NCI-H2171 (cell line): ENCODE data around the gene AGAP1.

Source experiments
- DNase-seq: peaks from one replicate; lab custom pipeline; 2025; lab: John Stamatoyannopoulos, UW

AGAP1 gene

DNA sequence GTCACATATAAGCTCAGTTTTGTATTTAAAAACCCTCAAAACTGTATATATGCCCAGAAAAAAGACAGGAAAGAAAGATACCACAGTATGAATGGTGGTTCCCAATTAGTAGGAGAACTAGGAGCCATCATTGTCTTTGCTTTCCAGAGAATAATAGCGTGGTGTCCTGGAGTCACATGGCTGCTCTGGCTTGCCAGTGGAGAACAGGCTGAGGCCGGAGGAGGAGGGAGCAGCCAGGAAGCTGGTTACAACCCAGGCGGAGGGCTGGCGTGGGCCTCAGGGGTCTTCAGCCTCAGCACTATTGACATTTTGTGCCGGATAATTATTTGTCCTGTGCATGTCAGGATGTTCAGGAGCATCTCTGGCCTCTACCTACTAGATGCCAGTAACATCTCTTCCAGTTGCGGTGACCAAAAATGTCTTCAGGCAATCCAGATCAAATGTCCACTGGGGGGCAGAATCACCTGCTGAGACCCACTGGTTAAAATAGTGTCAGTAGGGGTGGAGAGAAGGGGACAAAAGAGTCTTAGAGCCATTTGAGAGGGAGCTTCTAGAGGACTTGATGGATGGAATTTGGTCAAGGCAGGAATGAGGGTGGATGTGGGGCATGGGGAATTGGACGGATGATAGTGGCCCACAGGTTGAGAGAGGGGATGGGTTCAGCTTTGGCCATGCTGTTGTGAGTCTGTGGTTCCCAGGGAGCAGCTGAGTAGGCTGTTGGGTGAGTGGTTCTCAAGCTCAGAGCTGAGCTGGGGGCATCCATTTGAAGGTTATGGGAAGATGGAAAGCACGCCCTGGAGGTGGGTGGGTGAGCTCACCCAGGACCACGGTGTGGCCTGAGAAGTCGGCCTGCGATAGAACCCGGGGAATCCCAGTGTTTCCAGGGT, 144.9 kb downstream of the AGAP1 start:
- DNase-seq = no peak

DNA sequence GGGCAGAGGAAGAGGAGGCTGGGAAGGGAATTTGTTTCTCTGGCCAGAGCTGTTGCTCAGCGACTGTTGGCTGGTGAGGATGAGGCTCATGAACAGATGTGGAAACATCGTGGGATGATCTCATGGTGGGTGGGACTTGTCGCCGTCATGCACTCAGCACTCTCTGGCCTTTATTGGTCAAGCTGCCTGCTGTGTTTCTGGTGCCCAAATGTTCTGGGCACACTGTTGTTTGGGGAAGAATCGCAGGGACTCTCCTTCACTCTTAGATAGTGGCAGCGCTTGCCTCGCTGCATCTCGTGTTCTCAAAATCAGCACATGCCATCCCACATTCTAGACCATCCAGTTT, 145.6 kb downstream of the AGAP1 start:
- no peak for DNase-seq

DNA sequence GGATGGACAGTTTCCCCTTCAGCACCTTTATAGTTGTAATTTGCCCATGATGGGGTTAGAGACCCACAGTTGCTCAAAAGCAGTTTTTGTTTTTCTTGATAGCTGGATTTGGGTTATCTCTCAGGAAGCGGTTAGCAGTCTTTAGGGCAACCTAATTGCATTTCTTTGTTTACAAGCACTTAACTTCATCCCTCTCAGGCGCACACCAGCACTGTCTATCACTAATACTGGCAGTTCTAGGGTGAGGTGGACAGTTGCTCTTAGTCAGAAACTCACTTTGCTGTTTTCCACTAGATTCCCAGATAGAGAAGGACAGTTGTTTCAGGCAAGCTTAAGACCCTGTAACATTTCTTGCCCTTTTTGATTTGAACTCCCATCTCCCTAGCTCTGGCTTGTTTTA, 146.0 kb downstream of the AGAP1 start:
- DNase-seq = no peak

DNA sequence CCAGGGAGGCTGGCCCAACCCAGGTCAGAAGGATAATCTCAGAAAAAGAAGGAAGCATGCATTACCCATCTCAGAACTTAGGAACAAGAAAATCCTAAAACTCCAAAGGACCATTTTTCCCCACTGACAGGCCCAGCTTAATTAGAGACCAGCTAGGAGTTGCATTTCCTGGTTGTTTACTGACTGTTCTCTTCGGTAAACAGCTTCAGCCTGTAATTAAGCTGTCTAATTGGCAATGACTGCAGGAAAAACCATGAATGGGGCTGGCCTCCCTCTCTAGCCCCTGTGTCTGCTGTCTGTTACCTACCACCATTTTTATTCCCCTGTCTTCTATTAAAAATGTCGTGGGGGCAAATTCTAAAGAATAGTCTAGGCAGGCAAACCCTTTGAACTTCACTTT, 146.5 kb downstream of the AGAP1 start:
- no peak for DNase-seq

DNA sequence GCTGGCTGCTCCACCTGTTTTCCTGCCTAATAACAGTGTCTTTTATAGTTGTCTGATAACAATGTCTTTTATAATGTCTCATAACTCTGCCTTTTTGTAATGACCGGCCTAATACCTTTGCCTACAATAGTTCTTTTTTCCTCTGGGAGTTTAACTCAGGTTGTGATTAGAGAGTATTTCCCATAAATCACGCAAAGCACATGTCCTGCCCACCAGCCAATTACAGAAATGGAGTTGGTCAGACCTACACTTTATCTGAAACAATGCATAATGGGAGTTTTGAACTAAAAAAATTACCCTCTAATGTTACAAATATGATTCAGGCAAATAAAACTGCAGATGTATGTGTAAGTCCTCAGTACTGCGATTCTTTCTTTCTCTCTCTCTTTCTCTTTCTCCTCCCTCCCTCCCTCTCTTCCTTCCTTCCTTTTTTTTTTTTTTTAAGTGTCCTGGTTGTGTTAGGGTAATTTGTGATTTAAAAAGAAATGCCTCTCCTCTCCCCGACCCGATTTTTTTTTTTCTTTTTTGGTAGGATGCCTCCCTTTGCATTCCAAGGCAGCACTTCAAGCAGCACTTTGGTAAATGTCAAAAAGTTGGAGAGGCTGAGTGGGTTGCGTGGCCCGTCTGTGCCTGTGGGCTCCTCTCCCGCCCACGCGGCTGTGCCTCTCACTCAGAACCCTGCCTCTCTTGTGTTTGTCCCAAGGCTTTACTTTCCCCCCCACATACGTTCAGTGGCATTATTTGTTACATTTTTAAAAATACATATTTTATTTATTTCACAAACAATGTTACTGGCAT, 147.3 kb downstream of the AGAP1 start:
- no peak for DNase-seq

DNA sequence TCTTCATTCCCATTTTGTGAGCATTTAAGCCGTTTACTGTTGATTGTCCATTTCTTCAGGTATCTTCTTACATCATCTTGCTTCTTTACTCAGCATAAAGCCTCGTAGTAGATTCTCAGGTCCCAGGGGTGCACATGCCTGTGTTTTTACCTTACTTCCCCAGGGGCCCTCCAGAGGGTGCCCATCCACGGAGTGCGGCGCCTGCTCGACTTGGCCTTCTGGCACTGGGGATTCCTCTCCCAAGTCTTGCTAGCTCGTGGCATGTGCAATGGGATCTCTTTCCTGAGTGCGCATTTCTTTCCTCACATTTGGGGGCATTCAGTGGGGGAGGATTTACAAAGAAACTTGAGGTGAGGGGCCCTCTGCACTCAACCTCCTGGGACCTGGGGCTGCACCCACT, 148.1 kb downstream of the AGAP1 start:
- no peak for DNase-seq

DNA sequence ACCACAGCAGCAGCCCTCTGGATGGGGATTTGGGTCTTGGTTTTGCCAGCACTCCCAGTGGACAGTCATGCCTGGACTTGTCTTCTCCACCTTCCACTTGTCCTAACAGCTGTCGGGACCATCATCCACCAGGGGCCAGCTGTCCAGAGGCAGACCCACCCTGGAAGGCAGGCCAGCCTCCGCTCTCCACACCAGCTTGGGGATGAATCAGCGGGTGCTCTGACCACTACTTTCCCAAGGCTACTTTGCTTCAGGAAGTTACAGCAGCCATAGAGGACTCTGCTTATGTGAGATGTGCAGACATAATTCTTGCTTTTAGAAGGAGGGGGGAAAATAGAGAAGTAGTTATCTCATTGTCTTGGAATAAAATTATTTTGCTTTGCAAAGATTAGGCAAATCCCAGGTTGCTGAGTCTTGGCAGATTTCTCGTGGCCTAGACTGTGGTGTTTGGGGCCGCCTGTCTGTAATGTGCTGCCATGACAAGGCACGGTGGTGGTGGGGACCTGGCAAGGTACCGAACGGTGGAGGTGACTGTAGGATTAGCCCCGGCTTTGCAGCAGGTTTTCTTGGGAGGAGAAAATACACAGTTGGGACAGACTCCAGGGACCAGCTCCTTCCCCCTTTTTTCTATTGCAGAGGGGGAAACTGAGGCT, 148.7 kb downstream of the AGAP1 start:
- no peak for DNase-seq

DNA sequence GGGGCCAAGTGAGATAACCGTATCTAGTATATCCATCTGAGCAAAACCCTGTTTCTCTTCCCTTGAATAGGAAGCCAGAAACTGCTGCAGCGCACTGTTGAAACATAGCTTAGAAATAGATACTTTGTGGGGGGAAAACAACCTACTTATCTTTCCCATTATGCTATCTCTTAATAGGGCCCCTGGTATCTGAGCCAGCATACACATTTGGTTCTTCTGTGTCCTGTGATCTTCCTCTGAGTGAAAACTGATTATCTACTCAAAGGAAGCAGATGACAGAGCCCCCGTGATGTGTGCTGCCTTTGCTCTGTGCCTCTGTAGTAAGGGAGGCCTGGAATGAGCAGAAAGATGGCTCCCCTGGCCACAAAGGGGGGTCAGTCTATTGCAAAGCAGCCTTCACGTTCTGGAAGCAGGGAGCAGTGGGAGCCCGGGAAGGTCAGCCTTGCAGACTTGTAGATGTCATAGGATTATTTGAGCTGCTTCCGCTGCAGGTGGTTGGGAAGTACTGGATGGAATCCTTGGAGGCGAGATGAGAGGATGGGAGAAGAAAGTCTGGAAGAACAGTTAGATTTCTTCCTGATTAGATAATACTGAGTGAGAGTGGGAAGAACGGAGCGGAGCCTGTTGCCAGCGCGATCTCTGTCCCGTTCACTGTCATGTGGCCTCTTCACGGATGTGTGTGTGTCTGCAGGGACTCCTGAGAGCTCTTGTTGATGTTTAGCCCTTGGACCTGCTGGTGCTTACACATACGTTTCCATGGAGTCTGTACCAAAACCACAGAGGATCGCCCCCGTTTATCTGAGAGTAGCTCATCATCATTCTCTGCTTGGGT, 150.1 kb downstream of the AGAP1 start:
- no peak for DNase-seq

DNA sequence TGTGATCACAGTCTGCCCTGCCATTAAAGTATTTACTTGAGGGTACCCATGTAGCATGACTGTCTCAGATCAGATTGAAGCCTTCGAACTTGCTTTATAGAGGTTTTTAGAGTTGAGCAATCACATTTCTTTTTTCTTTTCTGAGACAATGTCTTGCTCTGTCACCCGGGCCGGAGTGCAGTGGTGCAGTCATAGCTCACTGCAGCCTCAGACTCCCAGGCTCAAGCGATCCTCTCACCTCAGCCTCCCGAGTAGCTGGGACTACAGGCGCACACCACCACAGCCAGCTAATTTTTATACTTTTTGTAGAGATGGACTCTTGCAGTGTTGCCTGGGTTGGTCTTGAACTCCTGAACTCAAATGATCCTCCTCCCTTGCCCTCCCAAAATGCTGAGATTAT, 153.4 kb downstream of the AGAP1 start:
- DNase-seq = no peak

DNA sequence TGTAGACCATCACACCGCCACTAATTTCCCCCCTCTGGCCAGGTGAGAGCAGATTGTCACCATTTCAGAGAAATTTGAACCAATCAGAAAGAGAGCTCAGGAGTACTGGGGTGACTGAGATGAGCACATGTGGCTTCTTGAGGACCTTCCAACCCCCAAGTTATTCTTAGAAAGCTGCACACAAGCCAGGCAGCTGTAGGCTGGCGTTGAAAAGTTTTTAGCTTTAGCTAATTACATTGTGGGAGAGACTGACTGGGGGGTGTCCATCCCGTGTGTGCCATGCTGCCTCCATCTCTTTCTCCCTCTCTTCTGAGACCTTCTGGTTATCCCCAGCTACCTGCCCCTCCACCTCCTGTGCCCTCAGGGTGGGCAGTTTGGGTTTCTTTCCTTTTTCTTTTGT, 154.0 kb downstream of the AGAP1 start:
- DNase-seq = no peak

DNA sequence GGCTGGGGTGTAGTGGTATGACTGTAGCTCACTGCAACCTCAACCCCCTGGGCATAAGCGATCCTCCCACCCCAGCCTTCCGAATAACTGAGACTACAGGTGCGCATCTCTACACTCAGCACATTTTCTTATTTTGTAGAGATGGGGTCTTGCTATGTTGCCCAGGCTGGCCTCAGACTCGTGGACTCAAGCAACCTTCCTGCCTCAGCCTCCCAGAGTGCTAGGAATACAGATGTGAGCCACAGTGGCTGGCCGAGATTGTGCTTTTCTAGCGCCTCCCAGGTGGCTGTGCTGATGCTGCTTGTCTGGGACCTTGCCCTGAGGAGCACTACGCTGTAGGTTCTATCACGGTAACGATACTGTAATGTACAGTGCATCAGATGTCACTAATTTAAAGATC, 155.6 kb downstream of the AGAP1 start:
- DNase-seq = no peak

DNA sequence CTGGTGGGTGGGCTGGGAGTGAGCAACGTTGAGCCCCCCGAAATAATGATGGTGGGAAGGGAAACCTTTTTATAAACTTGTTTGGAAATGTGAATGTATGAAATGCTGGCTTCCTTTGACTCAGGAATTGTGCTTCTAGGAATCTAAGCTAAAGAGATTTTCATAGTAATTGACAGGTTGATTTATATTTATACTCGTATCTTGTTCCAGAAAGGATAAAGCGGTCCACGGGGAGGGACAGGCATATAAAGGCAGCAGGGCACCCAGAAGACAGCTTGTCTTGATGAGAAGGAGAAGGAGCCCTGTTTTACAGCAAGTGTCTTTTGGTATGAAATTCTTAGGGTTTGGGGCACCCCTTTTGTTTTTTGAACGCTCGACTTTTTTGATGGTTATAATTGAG, 157.8 kb downstream of the AGAP1 start:
- DNase-seq = no peak

DNA sequence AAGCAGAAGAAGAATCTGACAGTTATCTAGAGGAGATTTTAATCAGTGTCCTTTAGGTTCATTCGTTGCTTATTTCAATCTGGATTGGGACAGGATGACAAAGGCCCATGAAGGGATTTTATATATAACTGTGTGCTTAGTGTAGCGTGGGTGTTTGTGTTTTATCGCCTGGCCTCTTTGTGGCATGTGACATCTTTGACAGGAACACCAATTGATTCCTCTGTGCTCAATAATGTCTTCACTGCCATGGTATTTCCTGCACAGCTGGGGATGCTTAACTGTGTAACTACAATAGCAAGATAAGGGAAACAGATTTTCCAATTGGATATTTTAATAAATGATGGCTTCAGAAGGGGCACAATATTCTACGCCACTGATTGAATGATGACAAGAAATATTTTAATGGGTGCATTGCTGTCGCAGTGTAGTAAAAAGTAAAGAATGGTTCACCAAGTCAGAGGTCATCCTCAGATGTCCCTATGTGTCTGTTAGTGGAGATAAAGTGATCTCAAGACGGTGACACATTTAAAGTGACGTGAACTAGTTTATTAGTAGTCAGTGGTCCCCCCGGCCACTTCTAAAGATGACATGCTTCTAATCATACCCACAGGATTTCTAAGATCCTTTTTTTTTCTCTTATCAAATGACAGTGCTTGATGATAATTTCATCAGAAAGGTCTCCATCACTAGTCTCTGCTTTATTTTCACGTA, 160.4 kb downstream of the AGAP1 start:
- no peak for DNase-seq

DNA sequence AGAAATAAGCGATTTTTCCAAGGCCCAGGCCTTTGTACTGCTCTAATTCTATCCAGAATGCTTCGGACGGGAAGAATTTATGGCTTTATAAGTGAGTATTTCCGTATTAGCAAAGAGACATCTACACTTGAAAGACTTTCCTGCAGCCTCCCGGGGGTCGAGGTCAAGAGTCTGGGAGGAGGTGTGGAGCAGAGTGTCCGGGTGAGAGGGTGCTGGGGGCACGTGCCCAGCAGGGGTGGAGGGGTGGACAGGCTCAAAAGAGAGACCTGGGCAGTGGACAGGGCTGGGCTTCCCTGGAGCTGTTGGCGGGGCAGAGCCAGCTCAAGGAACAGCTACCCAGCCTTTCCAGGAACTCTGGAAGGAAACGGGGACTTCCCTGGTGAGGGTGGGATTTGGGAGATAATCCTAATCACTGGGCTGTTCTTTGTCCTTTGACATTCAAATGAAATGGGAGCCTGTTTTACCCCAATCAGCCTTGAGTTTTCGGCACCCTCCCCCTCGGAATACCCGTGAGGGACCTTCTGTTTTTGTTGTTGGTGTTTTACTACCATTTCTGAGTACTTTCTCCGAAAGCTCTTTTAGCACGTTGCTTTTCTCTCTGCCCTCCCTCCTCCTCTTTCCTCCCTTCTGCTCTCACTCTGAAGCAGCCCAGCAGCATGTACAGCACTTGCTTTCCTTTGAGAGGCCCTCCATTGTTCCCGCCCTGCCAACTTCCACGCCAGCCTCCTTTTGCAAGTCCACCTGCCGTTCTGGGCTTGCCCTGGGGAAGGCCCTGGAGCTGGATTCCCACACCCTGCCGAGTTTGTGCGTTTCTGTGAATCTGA, 164.7 kb downstream of the AGAP1 start:
- no peak for DNase-seq

DNA sequence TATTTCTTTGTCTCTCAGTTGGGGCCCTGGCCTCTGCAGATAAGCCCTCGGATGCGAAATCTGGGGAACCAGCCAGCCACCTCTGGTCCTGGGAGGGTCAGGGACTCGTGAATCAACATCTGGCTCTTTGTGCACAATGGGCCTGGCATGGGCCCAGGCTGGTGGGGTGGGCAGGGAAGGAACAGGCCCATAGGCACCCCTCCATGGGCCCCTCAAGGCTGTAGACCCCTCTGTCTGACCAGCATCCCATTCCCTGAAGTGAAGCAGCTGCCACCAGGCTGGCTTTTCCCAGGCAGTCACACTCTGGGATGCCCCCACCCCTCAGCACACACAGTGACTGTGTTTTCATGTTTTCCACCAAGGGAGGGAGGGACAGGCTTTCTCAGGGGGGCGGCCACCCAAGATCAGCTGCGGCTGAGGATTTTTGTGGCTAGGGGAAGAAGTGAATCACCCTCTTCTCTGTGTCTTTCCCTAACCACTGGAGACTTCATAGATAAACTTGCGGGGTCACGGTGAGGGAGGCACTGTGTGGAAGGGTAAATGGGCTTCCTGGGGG, 166.0 kb downstream of the AGAP1 start:
- no peak for DNase-seq

DNA sequence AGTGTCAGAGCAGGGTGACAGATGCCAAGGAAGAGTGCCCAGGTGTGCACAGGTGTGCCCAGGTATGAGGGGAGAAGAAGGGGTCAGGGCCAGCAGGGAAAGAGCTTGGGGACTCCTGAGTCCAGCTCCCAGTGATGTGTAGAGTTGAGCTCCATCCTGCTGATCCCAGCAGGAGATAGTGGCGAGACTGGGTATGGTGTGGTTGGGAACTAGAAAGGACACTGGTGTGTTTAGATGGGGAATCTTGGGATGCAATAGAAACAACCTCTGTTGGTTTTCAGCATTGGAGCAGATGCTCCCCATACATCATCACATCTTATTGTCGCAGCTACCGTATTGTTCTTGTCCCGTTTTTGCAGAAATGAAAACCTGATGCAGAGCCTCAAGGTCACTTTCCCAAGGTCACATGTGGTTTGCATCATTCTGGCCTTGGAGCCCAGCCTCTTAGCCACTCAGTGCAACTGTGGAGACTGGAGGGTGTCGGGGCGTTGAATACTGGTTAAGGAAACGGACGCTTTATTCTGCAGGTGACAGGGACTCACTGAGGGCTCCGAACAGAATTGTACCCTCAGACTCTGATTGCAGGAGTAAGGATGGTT, 166.7 kb downstream of the AGAP1 start:
- DNase-seq = no peak

DNA sequence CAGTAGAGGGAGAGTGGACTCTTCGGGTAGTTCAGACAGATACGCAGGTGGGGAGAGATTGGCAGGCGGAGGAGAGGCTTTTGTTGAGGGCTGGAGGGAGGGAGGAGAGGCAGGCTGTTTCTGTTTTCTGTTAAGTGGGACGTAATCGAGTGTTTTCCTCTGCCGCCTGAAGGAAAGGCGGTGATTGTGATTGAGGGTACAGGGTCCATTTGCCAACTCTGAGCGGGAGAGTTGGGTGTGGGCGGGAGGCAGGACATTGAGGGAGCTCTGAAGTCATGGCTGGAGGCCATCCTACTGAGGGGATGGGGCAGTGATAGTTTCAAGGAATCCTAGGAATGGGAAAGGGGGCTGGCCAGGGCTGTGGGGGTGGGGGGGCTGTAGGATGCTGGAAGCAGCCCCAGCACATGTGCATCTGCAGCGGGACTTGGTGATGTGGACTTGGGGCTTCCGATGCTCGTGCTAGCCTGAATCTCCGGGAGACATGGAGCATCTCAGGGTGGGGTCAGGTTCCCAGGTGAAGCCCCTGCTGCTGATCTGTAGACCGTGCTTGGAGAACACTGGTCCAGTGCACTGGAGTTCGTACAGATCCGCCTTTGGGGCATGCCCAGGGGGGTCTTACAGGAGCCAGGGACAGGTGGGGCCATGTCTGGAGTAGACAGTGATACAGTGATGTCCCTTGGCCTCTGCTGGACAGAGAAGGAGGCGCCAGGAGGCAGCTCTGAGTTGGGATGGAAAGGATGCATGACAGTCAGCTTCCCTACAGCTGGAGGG, 167.5 kb downstream of the AGAP1 start:
- no peak for DNase-seq

DNA sequence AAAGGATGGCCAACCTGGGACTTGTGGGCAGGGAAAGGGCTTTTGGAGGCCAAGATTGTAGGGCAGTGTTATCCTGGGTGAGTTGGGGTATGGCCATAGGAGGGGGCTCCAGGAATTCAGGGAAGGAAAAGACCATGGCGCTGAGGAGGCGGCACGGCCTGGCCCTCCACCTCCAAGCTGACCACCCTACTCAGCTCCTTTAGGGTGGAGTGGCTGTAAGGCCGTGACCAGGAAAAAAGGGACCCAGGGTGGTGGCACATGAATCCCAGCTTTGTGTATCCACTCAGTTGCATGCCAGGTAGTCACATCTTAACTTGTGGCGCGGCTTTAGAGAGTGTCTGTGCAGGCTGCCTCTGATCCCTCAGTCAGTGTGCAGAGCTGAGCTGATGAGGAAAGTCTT, 168.1 kb downstream of the AGAP1 start:
- no peak for DNase-seq

DNA sequence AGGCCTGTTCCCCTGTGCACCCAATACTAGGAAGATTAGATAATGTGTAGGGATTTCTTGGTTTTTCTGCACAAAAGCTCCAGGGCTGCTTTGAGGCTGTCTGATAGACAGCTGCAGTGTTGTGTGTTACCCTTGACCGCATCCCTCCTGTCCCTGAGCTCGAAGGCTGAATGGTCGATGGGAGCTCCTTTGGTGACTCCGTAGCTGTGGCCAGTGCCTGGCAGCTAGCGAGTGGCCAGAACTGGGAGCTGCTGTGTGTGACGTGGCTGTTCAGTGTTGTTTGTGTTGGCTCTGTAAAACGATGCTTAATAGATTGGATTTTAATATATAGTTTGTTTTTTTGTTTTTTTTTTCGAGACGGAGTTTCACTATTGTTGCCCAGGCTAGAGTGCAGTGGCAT, 170.0 kb downstream of the AGAP1 start:
- no peak for DNase-seq
